RKO (cell line): ENCODE results near the gene RRP1B.
"Not testable (repeated sequence)": the region's sequence is repeated elsewhere in the genome, so short reads cannot be mapped to it uniquely, and the experiment has no call there.

Experiments
- DNase-seq: peaks from one replicate; pipeline ENCODE4 v3.0.0-alpha.2; 2016; ENCODE audit warnings: low spot score

Gene RRP1B

DNA sequence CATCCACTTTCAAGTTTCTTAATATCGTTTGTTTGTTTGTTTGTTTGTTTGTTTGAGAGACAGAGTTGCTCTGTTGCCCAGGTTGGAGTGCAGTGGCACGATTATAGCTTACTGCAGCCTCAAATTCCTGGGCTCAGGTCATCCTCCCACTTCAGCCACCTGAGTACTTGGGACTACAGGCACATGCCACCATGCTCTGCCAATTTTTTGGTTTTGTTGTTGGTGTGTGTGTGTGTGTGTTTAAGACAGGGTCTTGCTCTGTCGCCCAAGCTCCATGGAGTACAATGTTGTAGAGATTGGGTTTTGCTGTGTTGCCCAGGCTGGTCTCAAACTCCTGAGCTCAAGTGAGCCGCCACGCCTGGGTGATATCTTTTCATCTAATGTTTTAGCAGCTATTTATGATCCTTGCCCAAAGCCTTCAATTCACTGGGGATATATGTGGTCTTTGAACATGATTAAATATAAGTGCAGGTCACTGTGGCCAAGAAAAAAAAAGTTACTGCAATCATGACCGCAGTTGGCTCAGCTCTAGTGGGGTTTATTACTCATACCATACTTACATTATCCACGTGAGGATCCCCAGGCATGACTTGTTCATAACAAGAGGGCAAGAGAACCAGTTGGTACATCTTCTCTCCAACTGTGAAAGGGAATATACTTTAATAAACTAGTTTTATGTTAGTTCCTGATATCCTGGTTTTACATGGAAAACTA, 8.0 kb downstream of the RRP1B start:
- peak; percentile 63 for DNase-seq

DNA sequence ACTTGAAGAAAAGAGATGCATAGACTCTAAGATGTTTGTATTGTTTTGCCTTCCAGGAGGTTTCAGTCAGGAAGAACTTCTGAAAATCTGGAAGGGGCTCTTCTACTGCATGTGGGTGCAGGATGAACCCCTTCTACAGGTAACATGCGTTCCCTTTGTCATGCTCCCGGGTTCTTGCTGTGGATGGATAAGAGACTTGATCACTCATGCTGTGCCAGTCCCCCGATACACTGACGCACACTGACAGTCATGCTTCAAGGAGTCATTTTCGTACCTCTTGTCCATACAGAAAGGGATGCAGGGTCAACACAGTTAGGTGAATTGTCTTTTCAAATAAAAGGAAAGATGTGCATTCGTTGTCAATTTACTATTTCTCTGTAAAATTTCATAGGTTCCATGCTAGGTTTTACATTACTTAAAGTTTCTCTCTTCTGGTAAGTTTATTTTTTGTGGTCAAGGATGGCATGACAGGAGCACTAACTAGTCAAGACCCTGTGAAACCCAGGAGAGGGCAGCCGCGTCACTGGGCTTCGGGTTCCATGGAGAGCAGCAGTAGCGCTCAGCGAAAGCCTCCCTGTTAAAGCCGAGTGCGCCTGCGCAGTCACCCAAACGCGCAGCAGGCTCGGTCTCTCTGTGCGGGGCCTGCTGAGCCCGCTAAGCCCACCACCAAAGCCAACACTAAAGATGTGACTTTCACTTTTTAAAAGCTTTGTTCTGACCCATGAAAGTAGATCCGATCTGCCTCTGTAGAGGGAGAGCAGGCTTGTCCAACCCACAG, 10.7 kb downstream of the RRP1B start:
- DNase-seq = no peak

DNA sequence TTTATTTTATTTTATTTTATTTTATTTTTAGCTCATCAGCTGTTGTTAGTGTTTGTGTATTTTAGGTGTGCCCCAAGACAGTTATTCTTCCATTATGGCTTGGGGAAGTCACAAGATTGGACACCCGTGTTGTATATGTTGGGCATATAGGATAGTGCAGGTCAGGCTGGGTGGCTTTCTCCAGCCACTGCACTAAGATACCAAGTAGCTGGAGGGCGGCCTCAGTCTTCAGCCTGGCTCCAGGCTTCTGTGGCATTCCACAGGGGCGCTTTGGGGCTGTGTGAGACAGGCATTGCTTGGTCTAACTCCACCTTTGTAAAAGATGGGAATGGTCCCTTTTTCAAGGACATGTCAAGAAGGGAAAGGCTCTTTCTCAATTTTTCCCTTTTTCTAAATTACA, 16.5 kb downstream of the RRP1B start:
- no peak for DNase-seq

DNA sequence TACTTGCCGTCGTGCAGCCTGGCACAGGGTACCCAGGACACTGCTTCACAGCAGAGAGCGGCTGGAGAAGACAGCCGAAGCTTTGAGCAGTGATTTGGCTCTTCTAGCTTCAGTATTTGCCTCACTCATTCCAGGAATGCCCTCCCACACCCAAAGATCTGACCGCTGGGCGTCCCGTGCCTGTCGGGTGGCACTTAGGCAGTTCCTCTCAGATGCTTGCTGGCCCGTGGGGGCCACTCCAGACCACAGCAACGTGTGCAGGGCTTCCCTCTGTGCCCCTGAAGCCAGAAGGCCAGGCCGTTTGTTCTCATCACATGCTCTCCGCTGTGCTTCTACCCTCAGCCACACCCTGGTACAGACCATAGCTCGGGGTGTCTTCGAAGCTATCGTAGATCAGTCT, 17.0 kb downstream of the RRP1B start:
- no peak for DNase-seq

DNA sequence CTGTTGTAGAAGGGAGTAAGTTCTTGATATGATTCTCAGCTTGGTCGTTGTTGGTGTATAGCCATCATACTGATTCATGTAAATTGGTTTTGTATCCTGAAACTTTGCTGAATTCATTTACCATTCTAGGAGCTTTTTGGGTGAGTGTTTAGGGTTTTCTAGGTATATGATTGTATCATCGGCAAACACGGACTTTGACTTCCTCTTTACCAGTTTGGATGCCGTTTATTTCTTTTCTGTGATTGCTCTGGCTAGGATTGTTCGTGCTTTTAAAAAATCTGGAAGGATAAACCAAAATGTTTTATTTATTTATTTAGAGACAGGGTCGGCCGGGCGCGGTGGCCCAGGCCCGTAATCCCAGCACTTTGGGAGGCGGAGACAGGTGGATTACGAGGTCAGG, 20.6 kb downstream of the RRP1B start:
- DNase-seq = no peak

DNA sequence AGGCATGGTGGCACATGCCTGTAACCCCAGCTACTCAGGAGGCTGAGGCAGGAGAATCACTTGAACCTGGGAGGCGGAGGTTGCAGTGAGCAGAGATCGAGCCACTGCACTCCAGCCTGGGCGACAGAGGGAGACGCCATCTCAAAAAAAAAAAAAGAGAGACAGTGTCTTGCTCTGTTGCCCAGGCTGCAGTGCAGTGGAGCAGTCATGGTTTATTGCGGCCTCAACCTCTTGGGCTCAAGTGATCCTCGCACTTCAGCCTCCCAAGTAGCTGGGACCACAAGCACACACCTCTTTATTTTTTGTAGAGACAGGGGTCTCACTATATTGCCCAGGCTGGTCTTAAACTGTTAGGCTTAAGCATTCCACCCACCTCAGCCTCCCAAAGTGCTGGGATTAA, 21.1 kb downstream of the RRP1B start:
- not testable (repeated sequence) for DNase-seq

DNA sequence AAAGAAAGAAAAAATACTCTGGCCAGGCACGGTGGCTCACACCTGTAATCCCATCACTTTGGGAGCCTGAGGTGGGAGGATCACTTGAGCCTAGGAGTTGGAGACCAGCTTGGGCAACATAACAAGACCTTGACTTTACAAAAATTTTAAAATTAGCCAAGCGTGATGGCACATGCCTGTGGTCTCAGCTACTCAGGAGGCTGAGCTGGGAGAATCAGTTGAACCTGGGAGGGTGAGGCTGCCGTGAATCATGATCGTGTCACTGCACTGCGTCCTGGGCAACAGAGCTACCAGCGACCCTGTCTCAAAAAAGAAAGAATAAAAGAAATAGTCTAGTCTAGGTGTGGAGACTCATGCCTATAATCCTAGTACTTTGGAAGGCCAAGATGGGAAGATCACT, 22.3 kb downstream of the RRP1B start:
- no peak for DNase-seq

DNA sequence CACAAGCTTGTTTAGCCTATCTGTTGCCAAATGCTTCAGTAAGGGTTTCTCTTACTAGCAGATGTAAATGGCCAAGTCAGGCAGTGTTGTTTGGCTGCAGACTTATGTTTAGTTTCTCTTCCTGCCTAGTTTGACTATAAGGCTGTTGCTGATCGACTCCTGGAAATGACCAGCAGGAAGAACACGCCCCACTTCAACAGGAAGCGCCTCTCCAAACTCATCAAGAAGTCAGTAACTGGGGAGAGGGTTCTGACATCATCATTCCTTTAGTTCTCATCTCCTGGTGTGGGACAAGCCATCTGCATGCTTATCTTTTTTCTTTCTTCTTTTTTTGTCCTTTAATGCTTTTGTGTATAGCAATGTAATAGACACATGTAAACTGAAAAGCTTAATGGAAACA, 25.1 kb downstream of the RRP1B start:
- DNase-seq = no peak

DNA sequence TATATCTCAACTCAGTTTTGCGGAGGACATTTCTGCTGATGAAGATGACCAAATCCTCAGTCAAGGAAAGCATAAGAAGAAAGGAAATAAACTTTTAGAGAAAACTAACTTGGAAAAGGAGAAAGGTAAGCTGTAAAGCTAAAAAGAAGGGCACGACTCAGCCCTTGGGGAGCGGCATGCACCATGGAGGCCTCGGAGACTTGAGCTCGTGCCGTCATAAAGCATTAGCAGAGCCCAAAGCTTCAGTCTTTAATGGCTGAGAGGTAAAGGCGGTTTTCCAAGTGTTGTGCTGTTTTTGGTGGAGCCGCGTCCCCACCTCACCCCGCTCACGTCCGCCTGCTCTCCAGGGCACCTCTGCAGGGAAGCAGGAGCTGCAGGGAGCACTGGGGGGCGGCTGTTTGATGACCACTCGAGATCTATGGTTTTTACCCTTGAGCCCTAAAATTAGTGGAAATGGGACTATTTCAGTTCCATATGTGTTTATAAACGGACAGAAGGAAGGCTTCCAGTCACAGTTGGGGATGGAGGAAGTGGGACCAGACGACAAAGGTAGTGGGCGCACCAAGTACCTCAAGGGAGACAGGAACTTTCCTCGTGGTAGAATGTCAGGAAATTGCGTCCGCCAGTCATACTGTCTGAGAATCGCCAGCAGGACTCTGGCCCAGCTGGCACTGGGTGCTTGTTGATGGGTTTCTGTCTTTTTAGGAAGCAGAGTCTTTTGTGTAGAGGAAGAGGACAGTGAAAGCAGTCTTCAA, 27.6 kb downstream of the RRP1B start:
- DNase-seq = no peak

DNA sequence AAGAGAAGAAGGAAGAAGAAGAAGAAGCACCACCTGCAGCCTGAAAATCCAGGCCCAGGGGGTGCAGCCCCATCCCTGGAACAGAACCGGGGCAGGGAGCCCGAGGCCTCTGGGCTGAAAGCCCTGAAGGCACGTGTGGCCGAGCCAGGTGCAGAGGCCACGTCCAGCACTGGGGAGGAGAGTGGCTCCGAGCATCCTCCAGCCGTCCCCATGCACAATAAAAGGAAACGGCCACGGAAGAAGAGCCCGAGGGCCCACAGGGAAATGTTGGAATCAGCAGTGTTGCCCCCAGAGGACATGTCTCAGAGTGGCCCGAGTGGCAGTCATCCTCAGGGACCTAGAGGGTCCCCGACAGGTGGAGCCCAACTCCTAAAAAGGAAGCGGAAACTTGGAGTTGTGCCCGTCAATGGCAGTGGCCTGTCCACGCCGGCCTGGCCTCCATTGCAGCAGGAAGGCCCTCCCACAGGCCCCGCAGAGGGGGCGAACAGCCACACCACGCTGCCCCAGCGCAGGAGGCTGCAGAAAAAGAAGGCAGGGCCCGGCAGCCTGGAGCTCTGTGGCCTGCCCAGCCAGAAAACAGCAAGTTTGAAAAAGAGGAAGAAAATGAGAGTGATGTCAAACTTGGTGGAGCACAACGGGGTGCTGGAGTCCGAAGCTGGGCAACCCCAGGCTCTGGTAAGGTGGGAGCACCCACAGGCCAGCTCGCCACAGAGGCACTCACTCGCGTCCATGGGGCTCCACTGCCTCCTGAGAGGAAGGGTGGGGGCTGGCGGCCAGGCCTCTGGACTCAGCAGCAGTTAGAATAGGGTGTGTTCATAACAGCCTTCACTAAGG, 28.4 kb downstream of the RRP1B start:
- DNase-seq = no peak

DNA sequence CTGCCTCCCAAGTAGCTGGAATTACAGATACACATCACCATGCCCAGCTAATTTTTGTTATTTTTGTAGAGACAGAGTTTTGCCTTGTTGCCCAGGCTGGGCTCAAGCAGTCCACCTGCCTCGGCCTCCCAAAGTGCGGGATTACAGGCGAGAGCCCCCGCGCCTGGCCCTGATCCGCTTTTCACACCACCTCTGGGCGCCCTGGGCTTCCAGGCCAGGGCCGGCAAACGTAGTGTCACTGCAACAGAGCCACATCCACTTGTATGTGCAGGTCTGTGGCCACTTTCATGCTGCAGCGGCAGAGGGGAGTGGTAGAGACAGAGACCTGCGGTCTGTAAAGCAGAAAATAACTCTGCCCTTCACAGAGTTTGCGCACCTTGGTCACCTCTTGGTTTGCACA, 29.5 kb downstream of the RRP1B start:
- no peak for DNase-seq

DNA sequence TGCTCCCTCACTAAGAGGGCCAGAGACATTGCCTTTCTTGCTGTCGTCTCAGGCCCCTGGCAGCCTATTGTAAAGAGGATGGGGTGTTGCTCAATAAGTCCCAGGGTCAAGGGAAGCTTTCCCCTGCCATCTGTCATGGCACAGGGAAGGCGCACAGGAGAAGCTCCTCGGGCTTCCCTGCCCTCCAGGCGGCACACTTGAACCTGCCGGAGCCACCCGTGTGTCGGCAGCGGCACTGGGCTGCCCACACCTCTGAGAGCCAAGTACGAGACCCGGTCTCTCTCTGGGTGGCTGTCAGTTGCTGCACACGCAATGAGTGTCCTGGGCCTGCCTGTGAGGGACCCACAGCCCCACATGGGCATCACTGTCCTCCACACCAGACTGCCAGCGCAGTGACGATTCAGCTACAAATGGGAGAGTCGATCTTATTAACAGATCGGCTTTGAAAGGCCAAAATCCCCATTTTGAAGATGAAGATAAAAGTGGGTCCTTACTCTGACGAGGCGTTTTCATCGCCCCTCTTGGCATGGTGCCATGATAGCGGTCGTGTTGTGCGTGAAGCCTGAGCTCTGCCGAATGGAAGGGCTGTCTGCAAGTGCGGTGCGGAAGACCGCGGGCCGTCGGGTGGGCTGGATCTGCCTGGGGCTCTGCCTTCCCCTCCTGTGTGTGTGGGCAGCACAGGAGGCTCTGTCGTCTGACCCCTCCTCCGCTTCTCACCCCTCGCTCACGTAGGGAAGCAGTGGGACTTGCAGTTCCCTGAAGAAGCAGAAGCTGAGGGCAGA, 30.4 kb downstream of the RRP1B start:
- DNase-seq = no peak

DNA sequence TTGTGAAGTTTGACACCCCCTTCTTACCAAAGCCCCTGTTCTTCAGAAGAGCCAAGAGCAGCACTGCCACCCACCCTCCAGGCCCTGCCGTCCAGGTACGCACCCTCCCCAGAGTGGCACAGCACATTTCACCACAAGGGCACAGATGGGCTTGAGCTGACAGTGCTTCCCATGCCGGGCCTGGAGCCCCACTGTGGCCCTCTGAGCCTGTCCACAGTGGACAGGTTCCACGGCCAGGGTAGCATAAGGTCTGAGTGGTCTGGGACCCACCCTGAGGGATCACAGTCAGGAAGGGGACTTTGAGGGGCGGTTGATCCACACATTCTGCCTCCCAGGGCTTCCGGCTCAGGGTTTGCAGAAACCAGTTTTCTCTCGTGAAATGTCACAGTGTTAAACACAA, 31.0 kb downstream of the RRP1B start:
- no peak for DNase-seq

DNA sequence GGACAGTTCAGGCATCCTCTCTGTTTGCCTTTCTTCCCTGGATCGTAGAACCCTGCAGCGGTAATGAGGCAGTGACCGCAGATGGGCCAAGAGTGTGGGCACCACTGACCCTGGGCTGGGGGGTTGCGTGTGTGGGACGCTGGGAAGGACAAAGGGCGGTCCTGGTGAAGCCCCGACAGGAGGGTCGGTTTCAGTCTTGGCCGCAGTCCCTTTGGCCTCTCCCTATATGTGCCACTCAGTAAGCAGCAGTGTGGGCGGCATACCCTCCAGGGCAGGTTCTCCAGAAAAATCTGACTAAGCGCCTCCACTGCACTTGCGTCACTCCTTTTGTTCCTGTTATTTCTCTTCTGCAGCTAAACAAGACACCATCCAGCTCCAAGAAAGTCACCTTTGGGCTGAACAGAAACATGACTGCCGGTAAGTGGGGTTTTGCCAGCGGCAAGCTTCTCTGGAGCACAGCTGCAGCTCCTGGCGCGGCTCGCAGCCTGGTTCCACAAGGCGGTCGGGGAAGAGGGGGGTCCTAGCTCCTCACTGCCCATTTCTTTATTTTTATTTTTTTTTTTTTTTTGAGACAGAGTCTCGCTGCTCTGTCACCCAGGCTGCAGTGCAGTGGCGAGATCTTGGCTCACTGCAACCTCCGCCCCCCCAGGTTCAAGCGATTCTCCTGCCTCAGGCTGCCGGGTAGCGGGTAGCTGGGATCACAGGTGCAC, 31.9 kb downstream of the RRP1B start:
- DNase-seq = no peak

DNA sequence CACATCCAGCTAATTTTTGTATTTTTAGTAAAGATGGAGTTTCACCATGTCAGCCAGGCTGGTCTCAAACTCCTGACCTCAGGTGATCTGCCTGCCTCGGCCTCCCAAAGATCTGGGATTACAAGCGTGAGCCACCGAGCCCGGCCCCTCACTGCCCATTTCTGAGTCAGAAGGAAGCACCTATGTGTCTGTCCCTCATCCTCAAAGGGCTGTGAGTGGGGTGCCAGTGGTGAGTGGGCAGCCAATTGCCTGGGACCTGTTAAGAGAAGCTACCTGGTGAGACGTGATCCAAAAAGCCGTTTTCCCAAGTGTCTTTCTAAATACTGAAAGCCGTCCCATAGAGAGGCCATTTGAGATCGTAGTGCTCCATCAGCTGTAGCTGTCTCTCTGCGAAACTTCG, 32.4 kb downstream of the RRP1B start:
- DNase-seq = no peak

DNA sequence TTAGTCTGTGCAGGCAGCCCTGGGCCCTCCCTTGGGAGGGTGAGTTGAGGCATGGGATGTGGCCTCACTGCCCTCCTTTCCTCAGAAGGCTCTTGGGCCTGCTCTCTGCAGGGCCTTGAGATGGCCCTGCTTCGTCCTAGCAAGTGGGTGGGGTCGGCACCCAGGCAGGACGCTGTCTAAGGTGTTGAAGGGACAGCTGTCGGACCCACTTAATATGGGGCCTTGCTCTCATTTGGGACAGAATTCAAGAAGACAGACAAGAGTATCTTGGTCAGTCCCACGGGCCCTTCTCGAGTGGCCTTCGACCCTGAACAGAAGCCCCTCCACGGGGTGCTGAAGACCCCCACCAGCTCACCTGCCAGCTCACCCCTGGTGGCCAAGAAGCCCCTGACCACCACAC, 33.6 kb downstream of the RRP1B start:
- DNase-seq = no peak

DNA sequence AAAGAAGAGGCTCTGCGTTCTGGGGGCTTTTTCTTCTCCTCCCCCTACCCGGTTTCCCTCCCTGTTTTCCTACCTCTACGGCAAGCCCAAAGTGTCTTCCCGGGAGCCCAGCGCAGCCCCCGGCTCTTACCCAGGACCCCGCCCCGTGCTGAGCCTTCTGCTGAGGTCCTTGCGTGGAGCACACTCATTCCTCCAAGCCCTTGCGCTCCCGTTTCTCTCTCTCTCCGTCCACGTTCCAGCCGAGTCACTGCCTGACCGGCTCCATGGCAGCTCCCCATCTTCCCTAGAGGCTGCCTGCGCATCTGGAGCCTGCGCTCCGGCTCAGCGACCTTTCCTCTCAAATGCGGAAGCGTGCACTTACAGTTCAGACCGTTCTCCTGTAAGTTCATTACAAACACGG, 34.6 kb downstream of the RRP1B start:
- DNase-seq = no peak

DNA sequence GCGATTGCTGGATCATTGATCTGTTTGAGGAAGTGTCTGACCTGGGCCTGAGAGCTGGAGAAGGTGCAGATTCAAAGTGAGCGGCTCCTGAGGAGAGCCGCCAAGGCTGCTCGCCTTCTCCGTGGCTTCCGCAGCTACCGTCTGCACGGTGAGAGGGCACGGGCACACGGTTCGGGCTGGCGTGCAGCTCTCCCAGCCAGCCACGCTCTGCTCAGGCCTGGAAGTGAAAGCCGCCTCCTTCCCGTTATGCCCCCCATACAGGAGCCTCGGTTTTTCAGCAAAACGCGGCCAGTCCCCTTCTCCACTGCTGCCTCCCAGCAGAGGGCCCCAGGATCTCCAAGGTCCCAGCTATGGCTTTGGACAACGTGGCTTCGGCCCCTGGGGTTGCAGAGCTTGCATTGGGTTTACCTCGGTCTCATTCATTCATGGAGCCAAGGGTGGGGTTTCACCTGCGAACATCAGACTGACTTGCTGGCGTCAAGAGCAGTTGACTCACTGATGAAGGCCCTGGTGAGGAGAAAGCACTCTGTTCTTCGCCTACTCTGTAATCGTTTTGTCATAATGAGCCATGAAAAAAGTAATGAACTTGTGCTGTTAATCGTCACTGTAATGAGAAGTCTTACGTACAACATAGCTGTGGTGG, 35.2 kb downstream of the RRP1B start:
- DNase-seq = no peak

DNA sequence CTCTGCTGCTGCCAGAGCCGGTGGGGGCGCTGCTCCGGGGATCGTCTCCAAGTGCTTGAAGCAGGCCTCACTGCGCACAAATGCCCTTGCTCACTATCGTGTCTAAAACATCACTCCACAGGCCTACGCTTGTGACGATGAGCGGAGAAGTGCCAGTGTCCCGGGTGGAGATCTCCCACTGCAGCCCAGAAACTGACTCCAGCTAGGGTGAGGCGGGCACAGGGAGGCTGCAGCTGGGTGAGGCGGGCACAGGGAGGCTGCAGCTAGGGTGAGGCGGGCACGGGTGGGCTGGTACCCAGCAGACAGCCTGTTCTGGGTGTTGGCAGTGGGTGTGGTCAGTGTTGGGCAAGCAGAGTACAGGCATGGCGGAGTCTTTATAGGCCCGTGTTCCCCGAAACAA, 36.9 kb downstream of the RRP1B start:
- no peak for DNase-seq
